HepG2 (cell line): ENCODE measurements around the gene CAD. TPM values are rescaled to one million over a fixed set of nuclear protein-coding genes. Genes with fewer than 3 reads are reported as not detected.

Experiments used
- ATAC-seq: fragments of 200-7000 bp; cut with Tn5 transposase; 3 replicates; pipeline ENCODE4 v1.9.1; 2020; ENCODE audit warnings: mild to moderate bottlenecking, moderate library complexity
- BruUV-seq: library from RNA; stranded (reverse); fragments of 400-500 nt; replicated peaks from 2 replicates; lab custom pipeline; 2021; lab: Mats Ljungman, UMichigan
- CTCF ChIA-PET: fragments of 300-600 bp; formaldehyde crosslinking; extraction: SDS; loops from one replicate; lab custom pipeline; 2021; ENCODE audit warnings: low total read pairs, inconsistent platforms, low intra/inter-chr PET ratio; lab: Yijun Ruan, JAX
- POLR2A ChIA-PET: fragments of 350-600 bp; sonication (Branson Sonifier 250); formaldehyde crosslinking; loops from one replicate; lab custom pipeline; 2020; ENCODE audit warnings: antibody characterized with exemption, inconsistent platforms; lab: Yijun Ruan, JAX
- DNase-seq: peaks from one replicate; pipeline ENCODE4 v3.0.0-alpha.2; 2015; ENCODE audit warnings: low spot score
- FAIRE-seq: peaks from 3 replicates; lab custom pipeline; 2011; peaks lifted over from hg19 to GRCh38; lab: Jason Lieb, UNC
- H2AFZ ChIP-seq: one replicate; pipeline ENCODE4 v1.6.1; 2011; ENCODE audit warnings: low read length, inconsistent platforms
- H3K27ac ChIP-seq: fragments of 300-600 bp; 3 replicates; pipeline ENCODE4 v1.8.0; 2011; ENCODE audit warnings: mixed run types, mild to moderate bottlenecking, mixed read lengths, low read length, inconsistent platforms; ENCODE audit not compliant: insufficient read depth; ENCODE audit errors: extremely low read length
- H3K27me3 ChIP-seq, 2 experiments: fragments of 200-600 bp in 1 of 2; 2 replicates in 1 of 2; 3 replicates in 1 of 2; pipeline versions ENCODE4 v1.6.0 to v1.8.0; 2011; ENCODE audit warnings: low read length in 2 of 2, mild to moderate bottlenecking in 2 of 2, moderate library complexity in 2 of 2, inconsistent platforms in 1 of 2; ENCODE audit not compliant: insufficient read depth in 2 of 2, control insufficient read depth in 1 of 2
- H3K36me3 ChIP-seq, 2 experiments: fragments of 200-600 bp in 1 of 2; replicated peaks in 1 of 2; 2 replicates in 1 of 2; 3 replicates in 1 of 2; pipeline versions ENCODE4 v1.5.1 to v1.8.0; 2011; ENCODE audit warnings: low read length in 2 of 2, inconsistent platforms in 1 of 2; ENCODE audit not compliant: insufficient read depth in 2 of 2, control insufficient read depth in 1 of 2
- H3K4me1 ChIP-seq: 2 replicates; pipeline ENCODE4 v1.5.1; 2012; ENCODE audit warnings: low read length, inconsistent platforms; ENCODE audit not compliant: insufficient read depth
- H3K4me2 ChIP-seq: 2 replicates; pipeline ENCODE4 v1.6.0; 2011; ENCODE audit warnings: low read depth, low read length, inconsistent platforms
- H3K4me3 ChIP-seq, 3 experiments: fragments of 200-600 bp in 1 of 3; sonication (generic), shearing (Covaris generic) in 1 of 3; replicated peaks in 1 of 3; 2 replicates each; pipeline ENCODE4 v1.5.1; 2011 to 2016; ENCODE audit warnings: low read length in 3 of 3, inconsistent platforms in 2 of 3, low read depth in 2 of 3, mild to moderate bottlenecking in 2 of 3, control low read depth in 1 of 3, mixed read lengths in 1 of 3; ENCODE audit not compliant: insufficient read depth in 1 of 3
- H3K79me2 ChIP-seq: one replicate; pipeline ENCODE4 v1.6.1; 2011; ENCODE audit warnings: low read length, inconsistent platforms; ENCODE audit not compliant: insufficient read depth
- H3K9ac ChIP-seq: 2 replicates; pipeline ENCODE4 v1.6.0; 2011; ENCODE audit warnings: mild to moderate bottlenecking, low read depth, low read length, inconsistent platforms; ENCODE audit not compliant: insufficient read depth
- H3K9me3 ChIP-seq: 2 replicates; pipeline ENCODE4 v1.5.1; 2012; ENCODE audit warnings: mild to moderate bottlenecking, low read length
- H4K20me1 ChIP-seq: 2 replicates; pipeline ENCODE4 v1.6.0; 2011; ENCODE audit warnings: inconsistent platforms, mild to moderate bottlenecking, low read length, moderate library complexity; ENCODE audit not compliant: insufficient read depth
- BRCA1 ChIP-seq: sonication (generic); formaldehyde crosslinking; IDR thresholded peaks from 2 replicates; pipeline ENCODE4 v1.4.0; 2020; ENCODE audit warnings: missing genetic modification reagents
- CC2D1A ChIP-seq: sonication (generic); formaldehyde crosslinking; IDR thresholded peaks from 2 replicates; pipeline ENCODE4 v1.8.1; 2023; ENCODE audit warnings: mild to moderate bottlenecking, missing genetic modification reagents
- CEBPB ChIP-seq: IDR thresholded peaks from 2 replicates; pipeline ENCODE4 v1.6.1; 2011; ENCODE audit warnings: low read depth, low read length, improper control_type of control experiment, borderline replicate concordance
- CEBPG ChIP-seq: IDR thresholded peaks from 2 replicates; pipeline ENCODE4 v1.6.1; 2016
- CENPT ChIP-seq: sonication (generic); formaldehyde crosslinking; IDR thresholded peaks from 2 replicates; pipeline ENCODE4 v1.8.0; 2022; ENCODE audit warnings: low read depth, mild to moderate bottlenecking, moderate library complexity, missing genetic modification reagents
- ELF3 ChIP-seq: IDR thresholded peaks from 2 replicates; pipeline ENCODE4 v1.6.1; 2016; ENCODE audit warnings: missing genetic modification reagents, missing compliant biosample characterization
- ESRRA ChIP-seq: sonication (generic); formaldehyde crosslinking; IDR thresholded peaks from 2 replicates; pipeline ENCODE4 v1.5.1; 2020; ENCODE audit warnings: mild to moderate bottlenecking, low read depth, missing genetic modification reagents
- GZF1 ChIP-seq: sonication (generic); formaldehyde crosslinking; IDR thresholded peaks from 2 replicates; pipeline ENCODE4 v1.5.1; 2020; ENCODE audit warnings: mild to moderate bottlenecking, missing genetic modification reagents
- HOXA5 ChIP-seq: sonication (generic); formaldehyde crosslinking; IDR thresholded peaks from 2 replicates; pipeline ENCODE4 v1.4.0; 2020; ENCODE audit warnings: missing genetic modification reagents
- KAT8 ChIP-seq: IDR thresholded peaks from 2 replicates; pipeline ENCODE4 v1.6.1; 2016; ENCODE audit warnings: missing genetic modification reagents, missing compliant biosample characterization
- MAFG ChIP-seq: sonication (generic); formaldehyde crosslinking; IDR thresholded peaks from 2 replicates; pipeline ENCODE4 v1.5.1; 2020; ENCODE audit warnings: mild to moderate bottlenecking, missing genetic modification reagents
- NONO ChIP-seq, 2 experiments: fragments of 450-650 bp in 1 of 2; sonication (generic) in 1 of 2; formaldehyde crosslinking in 1 of 2; IDR thresholded peaks in 1 of 2; conservative IDR thresholded peaks in 1 of 2; 2 replicates each; pipeline versions ENCODE4 v1.6.1 to v1.8.0; 2017 to 2022; ENCODE audit warnings: mild to moderate bottlenecking in 1 of 2, missing genetic modification reagents in 1 of 2, moderate library complexity in 1 of 2
- NR2F1 ChIP-seq, 2 experiments: fragments of 450-650 bp in 1 of 2; formaldehyde crosslinking in 1 of 2; IDR thresholded peaks; 2 replicates each; pipeline versions ENCODE4 v1.5.0 to v1.6.1; 2016 to 2020; ENCODE audit warnings: mild to moderate bottlenecking in 1 of 2, missing compliant biosample characterization in 1 of 2, missing genetic modification reagents in 1 of 2, moderate library complexity in 1 of 2
- SMYD3 ChIP-seq: sonication (generic); formaldehyde crosslinking; IDR thresholded peaks from 2 replicates; pipeline ENCODE4 v1.8.1; 2023; ENCODE audit warnings: mild to moderate bottlenecking, missing genetic modification reagents
- SP5 ChIP-seq: IDR thresholded peaks from 2 replicates; pipeline ENCODE4 v1.6.1; 2016; ENCODE audit warnings: low read depth, borderline replicate concordance
- TAF15 ChIP-seq: fragments of 200-400 bp; formaldehyde crosslinking; IDR thresholded peaks from one replicate; pipeline ENCODE4 v1.6.1; 2018; ENCODE audit warnings: mild to moderate bottlenecking, low read depth, low read length; ENCODE audit not compliant: poor library complexity, severe bottlenecking
- ZBTB1 ChIP-seq: sonication (generic); formaldehyde crosslinking; IDR thresholded peaks from 2 replicates; pipeline ENCODE4 v1.4.0; 2020; ENCODE audit warnings: missing genetic modification reagents, borderline replicate concordance
- ZNF124 ChIP-seq: sonication (generic); formaldehyde crosslinking; IDR thresholded peaks from 2 replicates; pipeline ENCODE4 v1.4.0; 2020; ENCODE audit warnings: missing genetic modification reagents
- ZNF34 ChIP-seq: sonication (generic); formaldehyde crosslinking; IDR thresholded peaks from 2 replicates; pipeline ENCODE4 v1.4.0; 2020; ENCODE audit warnings: mild to moderate bottlenecking, missing genetic modification reagents, borderline replicate concordance
- ZNF557 ChIP-seq: sonication (generic); formaldehyde crosslinking; IDR thresholded peaks from 2 replicates; pipeline ENCODE4 v1.4.0; 2020; ENCODE audit warnings: missing genetic modification reagents
- ZNF569 ChIP-seq: sonication (generic); formaldehyde crosslinking; IDR thresholded peaks from 2 replicates; pipeline ENCODE4 v1.5.0; 2020; ENCODE audit warnings: mild to moderate bottlenecking, missing genetic modification reagents, moderate library complexity, borderline replicate concordance
- ZNF607 ChIP-seq: sonication (generic); formaldehyde crosslinking; IDR thresholded peaks from 2 replicates; pipeline ENCODE4 v1.5.1; 2020; ENCODE audit warnings: missing genetic modification reagents, mild to moderate bottlenecking, borderline replicate concordance
- ZNF614 ChIP-seq: IDR thresholded peaks from 2 replicates; pipeline ENCODE4 v1.6.1; 2018; ENCODE audit warnings: missing biosample characterization, missing genetic modification reagents, inconsistent platforms, borderline replicate concordance
- WGBS: methylation state at CpG from one replicate; pipeline ENCODE4 v1.1.6; 2017; ENCODE audit warnings: low lambda C conversion rate; 5-methylcytosine and 5-hydroxymethylcytosine counted together
- in situ Hi-C: cut with HindIII; loops from 2 replicates; pipeline ENCODE4 v1.10.0; 2017; ENCODE audit warnings: low pct_unique_long_range_greater_than_20kb; ENCODE audit not compliant: extremely low pct_ligation_motif_present
- intact Hi-C: fragments of 100-400 bp; cut with micrococcal nuclease; formaldehyde crosslinking; loops from one replicate; pipeline ENCODE4 v1.10.0; 2022; ENCODE audit not compliant: unreplicated experiment
- polyA plus RNA-seq, 8 experiments: library from polyadenylated mRNA; depleted of rRNA in 3 of 8; stranded (reverse) in 7 of 8; unstranded in 1 of 8; fragments of >200 nt; fragmentation: Illumina TruSeq in 4 of 8; extraction: Trizol in 4 of 8; gene quantifications; 2 replicates each; pipeline versions ENCODE4 v1.2.1 to v1.2.3, GENCODE V29; 2011 to 2016; ENCODE audit warnings: low read depth in 4 of 8, missing spikeins in 1 of 8, mixed read lengths in 1 of 8; ENCODE audit not compliant: insufficient read depth in 1 of 8
- total RNA-seq, 5 experiments: library from RNA; depleted of rRNA; stranded (reverse); fragments of >200 nt; fragmentation: Illumina TruSeq; extraction: Trizol; gene quantifications; 2 replicates each; pipeline ENCODE4 v1.2.3, GENCODE V29; 2016; ENCODE audit warnings: low read depth in 1 of 5
- TF ChIP-seq, protein P1 (sequence below): sonication (generic); formaldehyde crosslinking; IDR thresholded peaks from 2 replicates; pipeline ENCODE4 v1.4.0; 2020; ENCODE audit warnings: missing genetic modification reagents

Gene CAD
- total and polyA plus RNA-seq, 2 of the 13 experiments (the other 11 are each of a cell fraction or from before 2014, with no cell fraction given): 21.7 to 37.0 TPM

GRCh38 chr2:27182346-27182745 is 34.8 kb upstream of the CAD start (continued):
- TF ChIP-seq KAT8 (CRISPR knock-in tag) (0 out of 2 replicates have a peak, but pooled peaks have one; percentile 19), ELF3 (peak; percentile 31; the same call in 1 of the 2 replicates), HOXA5 (CRISPR knock-in tag) (peak; percentile 52; the same call in 1 of the 2 replicates)

DNA sequence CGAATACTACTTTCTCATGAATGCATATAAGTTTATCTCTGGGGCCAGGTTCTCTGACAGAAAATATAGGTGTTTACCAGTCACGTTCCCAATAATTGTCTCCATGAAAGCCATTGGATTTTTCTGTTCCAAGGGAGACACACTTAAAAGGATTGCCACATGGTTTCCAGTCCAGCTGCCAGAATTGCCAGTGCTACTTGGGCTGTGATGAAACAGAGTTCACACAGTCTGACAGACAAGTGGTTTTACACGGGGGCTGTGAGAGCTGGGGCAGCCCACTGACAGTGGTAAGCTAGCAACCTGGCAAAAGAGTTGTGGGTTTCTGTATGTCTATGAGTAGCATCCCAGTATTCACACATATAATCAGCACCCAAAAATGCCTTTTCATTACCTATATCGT is 33.1 kb upstream of the CAD start:
- no peaks in the 10 kb centered on the region for H3K36me3 ChIP-seq
- H3K9me3 ChIP-seq: no peaks in the 10 kb centered on the region
- no peaks in the 10 kb centered on the region for H3K79me2 ChIP-seq
- peaks cover 80% of the 10 kb centered on the region for H3K4me1 ChIP-seq
- no peak overlapping the region for H2AFZ ChIP-seq
- ChIA-PET CTCF (no interaction called here), POLR2A (interaction anchor here (0.9 to 3.1 kb wide), 3 partner anchors 9 to 50 kb away, joined by 3 to 13 read pairs (median 3); partner anchors contain the start of gene PREB)
- in situ Hi-C loops (no loop called here), intact Hi-C loops (no loop called here)
- H3K4me2 ChIP-seq: no peak overlapping the region
- no TSS peak for BruUV-seq
- no peaks in the 10 kb centered on the region for H3K27me3 ChIP-seq
- no peak for ATAC-seq
- 82% methylated on average over 4 of the region's 4 CpGs for WGBS
- peak; percentile 43 for DNase-seq
- no peak for FAIRE-seq
- H3K27ac ChIP-seq: peak overlapping the region; percentile 39
- H3K9ac ChIP-seq: no peak overlapping the region
- H3K4me3 ChIP-seq: no peak overlapping the region
- H4K20me1 ChIP-seq: no peaks in the 10 kb centered on the region
- no peak for TF ChIP-seq CC2D1A (CRISPR knock-in tag)
- TF ChIP-seq SMYD3: 0 out of 2 replicates have a peak, but pooled peaks have one; percentile 52
- no peak for TF ChIP-seq ESRRA (CRISPR knock-in tag)
- no peak for TF ChIP-seq ZNF607 (CRISPR knock-in tag)
- no peak for TF ChIP-seq BRCA1 (CRISPR knock-in tag)
- no peak for TF ChIP-seq ZNF614
- no peak for TF ChIP-seq ZNF124 (CRISPR knock-in tag)
- TF ChIP-seq ZNF569: no peak
- peak; percentile 55; the same call in 1 of the 2 replicates for TF ChIP-seq CEBPB
- TF ChIP-seq ZNF557 (CRISPR knock-in tag): no peak
- TF ChIP-seq, protein P1, sequence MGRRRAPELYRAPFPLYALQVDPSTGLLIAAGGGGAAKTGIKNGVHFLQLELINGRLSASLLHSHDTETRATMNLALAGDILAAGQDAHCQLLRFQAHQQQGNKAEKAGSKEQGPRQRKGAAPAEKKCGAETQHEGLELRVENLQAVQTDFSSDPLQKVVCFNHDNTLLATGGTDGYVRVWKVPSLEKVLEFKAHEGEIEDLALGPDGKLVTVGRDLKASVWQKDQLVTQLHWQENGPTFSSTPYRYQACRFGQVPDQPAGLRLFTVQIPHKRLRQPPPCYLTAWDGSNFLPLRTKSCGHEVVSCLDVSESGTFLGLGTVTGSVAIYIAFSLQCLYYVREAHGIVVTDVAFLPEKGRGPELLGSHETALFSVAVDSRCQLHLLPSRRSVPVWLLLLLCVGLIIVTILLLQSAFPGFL: no peak
- 0 out of 2 replicates have a peak, but pooled peaks have one; percentile 12 for TF ChIP-seq CEBPG
- no peak for TF ChIP-seq TAF15
- no peak for TF ChIP-seq GZF1 (CRISPR knock-in tag)
- no peak for TF ChIP-seq NONO (IDR thresholded peaks at IDR 0.05)
- no peak for TF ChIP-seq NONO (CRISPR knock-in tag; conservative IDR thresholded peaks at IDR 0.05)
- TF ChIP-seq SP5: no peak
- no peak for TF ChIP-seq NR2F1 (CRISPR knock-in tag; IDR thresholded peaks at IDR 0.05)
- no peak for TF ChIP-seq ZBTB1
- no peak for TF ChIP-seq CENPT
- no peak for TF ChIP-seq MAFG (CRISPR knock-in tag)
- TF ChIP-seq ZNF34 (CRISPR knock-in tag): no peak
